B cell (primary cell): ENCODE data around the gene KIAA1217.

Experiments
- EZH2 ChIP-seq: IDR thresholded peaks from 2 replicates; pipeline ENCODE4 v1.6.1; 2012; ENCODE audit warnings: borderline replicate concordance, low read depth, mild to moderate bottlenecking, moderate library complexity, low read length; ENCODE audit not compliant: insufficient read depth, poor library complexity, severe bottlenecking
- TF ChIP-seq, protein P1 (sequence below): fragments of 200-600 bp; IDR thresholded peaks from one replicate; pipeline ENCODE4 v1.8.0; 2022; ENCODE audit warnings: antibody characterized with exemption, mild to moderate bottlenecking

DNA sequence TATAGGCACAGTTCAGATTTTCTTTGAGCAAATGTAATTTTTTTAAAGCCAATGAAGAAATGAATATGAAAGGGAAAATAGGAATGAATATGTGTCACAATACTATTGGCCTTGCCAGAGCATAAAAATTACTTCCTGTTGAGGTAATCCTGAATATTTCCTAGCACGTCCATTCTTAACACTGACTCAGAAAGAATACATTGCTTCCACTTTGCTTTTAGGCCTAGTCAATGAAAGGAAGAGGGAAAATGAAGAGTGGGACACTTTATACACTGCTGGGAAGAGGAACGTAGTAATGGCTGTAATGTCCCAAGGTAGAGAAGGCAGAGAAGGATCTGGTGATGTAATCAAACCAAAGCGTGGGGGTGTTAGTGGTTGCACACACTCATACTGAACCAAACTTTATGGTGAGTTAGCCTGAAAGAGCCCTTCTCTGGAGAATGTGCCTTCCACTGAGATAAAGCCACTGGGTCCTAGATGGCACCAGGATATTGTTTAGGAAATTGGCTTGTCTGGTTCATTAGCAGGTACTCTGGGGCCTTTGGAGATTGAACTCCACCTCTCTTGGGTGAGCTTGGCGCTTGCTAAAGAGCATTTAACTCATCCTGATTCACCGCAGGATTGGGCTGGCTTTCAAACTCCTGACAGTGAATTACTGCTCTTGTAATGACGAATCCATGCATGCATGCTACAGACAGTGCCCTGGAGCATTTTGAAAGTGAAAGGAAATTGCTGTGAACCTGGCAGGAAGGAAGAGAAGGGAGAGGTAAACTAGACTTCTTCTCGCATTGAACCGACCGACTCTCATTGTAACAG lies 254.9 kb downstream of the KIAA1217 start:
- TF ChIP-seq, protein P1, sequence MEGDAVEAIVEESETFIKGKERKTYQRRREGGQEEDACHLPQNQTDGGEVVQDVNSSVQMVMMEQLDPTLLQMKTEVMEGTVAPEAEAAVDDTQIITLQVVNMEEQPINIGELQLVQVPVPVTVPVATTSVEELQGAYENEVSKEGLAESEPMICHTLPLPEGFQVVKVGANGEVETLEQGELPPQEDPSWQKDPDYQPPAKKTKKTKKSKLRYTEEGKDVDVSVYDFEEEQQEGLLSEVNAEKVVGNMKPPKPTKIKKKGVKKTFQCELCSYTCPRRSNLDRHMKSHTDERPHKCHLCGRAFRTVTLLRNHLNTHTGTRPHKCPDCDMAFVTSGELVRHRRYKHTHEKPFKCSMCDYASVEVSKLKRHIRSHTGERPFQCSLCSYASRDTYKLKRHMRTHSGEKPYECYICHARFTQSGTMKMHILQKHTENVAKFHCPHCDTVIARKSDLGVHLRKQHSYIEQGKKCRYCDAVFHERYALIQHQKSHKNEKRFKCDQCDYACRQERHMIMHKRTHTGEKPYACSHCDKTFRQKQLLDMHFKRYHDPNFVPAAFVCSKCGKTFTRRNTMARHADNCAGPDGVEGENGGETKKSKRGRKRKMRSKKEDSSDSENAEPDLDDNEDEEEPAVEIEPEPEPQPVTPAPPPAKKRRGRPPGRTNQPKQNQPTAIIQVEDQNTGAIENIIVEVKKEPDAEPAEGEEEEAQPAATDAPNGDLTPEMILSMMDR, result no peak
- no peak for TF ChIP-seq EZH2
